GM13977 (cell line): ENCODE results near the gene PDGFD.

Source experiments
- DNase-seq: peaks from one replicate; pipeline ENCODE4 v3.0.0; 2012; ENCODE audit warnings: low spot score
- CTCF ChIP-seq: IDR thresholded peaks from 2 replicates; pipeline ENCODE4 v1.5.1; 2012; ENCODE audit warnings: mild to moderate bottlenecking, control low read depth; ENCODE audit not compliant: insufficient read depth; ENCODE audit errors: extremely low read depth, missing control alignments
- in situ Hi-C: fragments of 300-500 bp; cut with MboI; formaldehyde crosslinking; loops from one replicate; pipeline ENCODE4 v1.12.0; 2022; ENCODE audit warnings: low sequenced_read_pairs, low pct_unique_long_range_greater_than_20kb, mixed read lengths, inconsistent platforms; ENCODE audit not compliant: unreplicated experiment

Gene PDGFD

GRCh38 chr11:103929170-103929903, 234.6 kb downstream of the PDGFD start:
- DNase-seq: peak; percentile 56
- TF ChIP-seq CTCF: no peak
- in situ Hi-C loops: no loop called here

- TF ChIP-seq CTCF: no peak
- no peak for DNase-seq
- in situ Hi-C loops: no loop called here
Observed at GRCh38 chr11:103928802-103929161, 235.2 kb downstream of the PDGFD start.

- no peak for DNase-seq
- in situ Hi-C loops: no loop called here
- TF ChIP-seq CTCF: no peak
Observed at GRCh38 chr11:103928040-103928801, 235.7 kb downstream of the PDGFD start.

- in situ Hi-C loops: no loop called here
- DNase-seq: no peak
- TF ChIP-seq CTCF: peak; percentile 67
Observed at GRCh38 chr11:103927535-103927934, 236.4 kb downstream of the PDGFD start.

GRCh38 chr11:103926990-103927389, 237.0 kb downstream of the PDGFD start:
- in situ Hi-C loops: no loop called here
- DNase-seq: no peak
- TF ChIP-seq CTCF: no peak

GRCh38 chr11:103924166-103925013, 239.6 kb downstream of the PDGFD start:
- no peak for TF ChIP-seq CTCF
- DNase-seq: no peak
- in situ Hi-C loops: no loop called here
